MM.1S (cell line): Measurements from ENCODE around the gene LIPI.

Experiments used
- DNase-seq: peaks from one replicate; pipeline ENCODE4 v3.0.0-alpha.2; 2015
- H2AFZ ChIP-seq: fragments of 300-600 bp; sonication (generic); 2 replicates; pipeline ENCODE4 v1.6.0; 2016; ENCODE audit warnings: antibody characterized with exemption, low read length
- H3F3A ChIP-seq: fragments of 300-600 bp; sonication (generic); 2 replicates; pipeline ENCODE4 v1.6.1; 2016; ENCODE audit warnings: mild to moderate bottlenecking, antibody characterized with exemption, low read length, moderate library complexity, mixed read lengths; ENCODE audit not compliant: insufficient read depth
- H3K27ac ChIP-seq: fragments of 300-600 bp; sonication (generic); 2 replicates; pipeline ENCODE4 v1.5.1; 2016; ENCODE audit warnings: mild to moderate bottlenecking, low read length
- H3K27me3 ChIP-seq: fragments of 300-600 bp; sonication (generic); replicated peaks from 2 replicates; pipeline ENCODE4 v1.6.0; 2016; ENCODE audit warnings: low read length; ENCODE audit not compliant: insufficient read depth
- H3K36me3 ChIP-seq: fragments of 300-600 bp; sonication (generic); replicated peaks from 2 replicates; pipeline ENCODE4 v1.6.1; 2016; ENCODE audit warnings: mild to moderate bottlenecking, low read length, mixed read lengths; ENCODE audit not compliant: insufficient read depth
- H3K4me1 ChIP-seq: fragments of 300-600 bp; sonication (generic); 2 replicates; pipeline ENCODE4 v1.6.1; 2016; ENCODE audit warnings: low read length, mixed read lengths
- H3K4me2 ChIP-seq: fragments of 300-600 bp; sonication (generic); 2 replicates; pipeline ENCODE4 v1.6.0; 2016; ENCODE audit warnings: low read depth, low read length
- H3K4me3 ChIP-seq: fragments of 300-600 bp; sonication (generic); 2 replicates; pipeline ENCODE4 v1.5.1; 2016; ENCODE audit warnings: low read length, mixed read lengths
- H3K79me2 ChIP-seq: fragments of 300-600 bp; sonication (generic); 2 replicates; pipeline ENCODE4 v1.6.1; 2016; ENCODE audit warnings: mixed run types, low read length, mixed read lengths
- H3K9ac ChIP-seq: fragments of 300-600 bp; sonication (generic); 2 replicates; pipeline ENCODE4 v1.6.1; 2016; ENCODE audit warnings: low read length, mixed read lengths
- H3K9me2 ChIP-seq: fragments of 300-600 bp; sonication (generic); replicated peaks from 2 replicates; pipeline ENCODE4 v1.6.1; 2016; ENCODE audit warnings: mild to moderate bottlenecking, low read length, mixed read lengths; ENCODE audit not compliant: insufficient read depth
- H3K9me3 ChIP-seq: fragments of 300-600 bp; sonication (generic); replicated peaks from 2 replicates; pipeline ENCODE4 v1.6.1; 2016; ENCODE audit warnings: mild to moderate bottlenecking, low read length, mixed read lengths; ENCODE audit not compliant: insufficient read depth
- H4K20me1 ChIP-seq: fragments of 300-600 bp; sonication (generic); 2 replicates; pipeline ENCODE4 v1.6.1; 2016; ENCODE audit warnings: mild to moderate bottlenecking, low read length, moderate library complexity, mixed read lengths; ENCODE audit not compliant: insufficient read depth
- EZH2 ChIP-seq: fragments of 300-600 bp; sonication (generic); optimal IDR thresholded peaks from 2 replicates; pipeline ENCODE3; 2017; ENCODE audit warnings: low read depth, mild to moderate bottlenecking, antibody characterized with exemption, low read length, mixed read lengths
- EZH2phosphoT487 ChIP-seq: fragments of 300-600 bp; sonication (generic); IDR thresholded peaks from 2 replicates; pipeline ENCODE4 v1.6.1; 2018; ENCODE audit warnings: antibody characterized with exemption, low read length
- TF ChIP-seq, protein P1 (sequence below): fragments of 300-600 bp; sonication (generic); IDR thresholded peaks from 2 replicates; pipeline ENCODE4 v1.5.1; 2016; ENCODE audit warnings: antibody characterized with exemption, low read length, mixed read lengths

LIPI gene

GRCh38 chr21:14251336-14251735 lies 40.6 kb upstream of the LIPI start:
- Histone ChIP-seq H3K79me2 (no peaks in the 10 kb centered on the region), H3K27me3 (no peaks in the 10 kb centered on the region), H2AFZ (no peak overlapping the region), H3F3A (no peaks in the 10 kb centered on the region), H3K36me3 (no peaks in the 10 kb centered on the region), H3K9me2 (no peaks in the 10 kb centered on the region), H4K20me1 (no peaks in the 10 kb centered on the region), H3K4me1 (no peaks in the 10 kb centered on the region), H3K4me2 (no peak overlapping the region), H3K4me3 (no peak overlapping the region), H3K9me3 (no peaks in the 10 kb centered on the region), H3K27ac (no peak overlapping the region), H3K9ac (no peak overlapping the region)
- TF ChIP-seq, protein P1, sequence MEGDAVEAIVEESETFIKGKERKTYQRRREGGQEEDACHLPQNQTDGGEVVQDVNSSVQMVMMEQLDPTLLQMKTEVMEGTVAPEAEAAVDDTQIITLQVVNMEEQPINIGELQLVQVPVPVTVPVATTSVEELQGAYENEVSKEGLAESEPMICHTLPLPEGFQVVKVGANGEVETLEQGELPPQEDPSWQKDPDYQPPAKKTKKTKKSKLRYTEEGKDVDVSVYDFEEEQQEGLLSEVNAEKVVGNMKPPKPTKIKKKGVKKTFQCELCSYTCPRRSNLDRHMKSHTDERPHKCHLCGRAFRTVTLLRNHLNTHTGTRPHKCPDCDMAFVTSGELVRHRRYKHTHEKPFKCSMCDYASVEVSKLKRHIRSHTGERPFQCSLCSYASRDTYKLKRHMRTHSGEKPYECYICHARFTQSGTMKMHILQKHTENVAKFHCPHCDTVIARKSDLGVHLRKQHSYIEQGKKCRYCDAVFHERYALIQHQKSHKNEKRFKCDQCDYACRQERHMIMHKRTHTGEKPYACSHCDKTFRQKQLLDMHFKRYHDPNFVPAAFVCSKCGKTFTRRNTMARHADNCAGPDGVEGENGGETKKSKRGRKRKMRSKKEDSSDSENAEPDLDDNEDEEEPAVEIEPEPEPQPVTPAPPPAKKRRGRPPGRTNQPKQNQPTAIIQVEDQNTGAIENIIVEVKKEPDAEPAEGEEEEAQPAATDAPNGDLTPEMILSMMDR, result no peak
- TF ChIP-seq EZH2phosphoT487, result no peak
- TF ChIP-seq EZH2, result no peak
- DNase-seq, result no peak

- Histone ChIP-seq H3K36me3 (no peaks in the 10 kb centered on the region), H2AFZ (no peak overlapping the region), H3K27me3 (no peaks in the 10 kb centered on the region), H3K4me2 (no peak overlapping the region), H3K4me1 (no peaks in the 10 kb centered on the region), H4K20me1 (no peaks in the 10 kb centered on the region), H3K9me3 (no peaks in the 10 kb centered on the region), H3K9me2 (no peaks in the 10 kb centered on the region), H3K9ac (no peak overlapping the region), H3K79me2 (no peaks in the 10 kb centered on the region), H3F3A (no peaks in the 10 kb centered on the region), H3K4me3 (no peak overlapping the region), H3K27ac (no peak overlapping the region)
- TF ChIP-seq EZH2, result no peak
- no peak for TF ChIP-seq EZH2phosphoT487
- TF ChIP-seq, protein P1, result no peak
- no peak for DNase-seq
Observed at GRCh38 chr21:14245711-14246110, 35.0 kb upstream of the LIPI start.

- no peak for DNase-seq
- no peak for TF ChIP-seq EZH2phosphoT487
- TF ChIP-seq, protein P1, result no peak
- no peak for TF ChIP-seq EZH2
- H4K20me1 ChIP-seq, result no peaks in the 10 kb centered on the region
Observed at GRCh38 chr21:14244911-14245310, 34.2 kb upstream of the LIPI start.

More at GRCh38 chr21:14244911-14245310, 34.2 kb upstream of the LIPI start:
- Histone ChIP-seq H3K9me3 (no peaks in the 10 kb centered on the region), H3F3A (no peaks in the 10 kb centered on the region), H3K9ac (no peak overlapping the region), H3K27ac (no peak overlapping the region), H3K4me1 (no peaks in the 10 kb centered on the region), H3K9me2 (no peaks in the 10 kb centered on the region), H3K36me3 (no peaks in the 10 kb centered on the region), H2AFZ (no peak overlapping the region), H3K4me2 (no peak overlapping the region), H3K79me2 (no peaks in the 10 kb centered on the region), H3K27me3 (no peaks in the 10 kb centered on the region), H3K4me3 (no peak overlapping the region)
